Brain microvascular endothelial cell (primary cell): ENCODE measurements around the gene RENBP.

Source experiments
- DNase-seq: peaks from one replicate; pipeline ENCODE4 v3.0.0-alpha.2; 2020
- H3K27ac ChIP-seq: fragments of 250-450 bp; sonication (Bioruptor Pico); 2 replicates; pipeline ENCODE4 v1.5.1; 2020; ENCODE audit warnings: mild to moderate bottlenecking, moderate library complexity
- H3K27me3 ChIP-seq: fragments of 250-450 bp; sonication (Bioruptor Pico); replicated peaks from 2 replicates; pipeline ENCODE4 v1.5.1; 2020; ENCODE audit warnings: mild to moderate bottlenecking
- H3K36me3 ChIP-seq: fragments of 250-450 bp; sonication (Bioruptor Pico); replicated peaks from 2 replicates; pipeline ENCODE4 v1.5.1; 2020; ENCODE audit warnings: mild to moderate bottlenecking
- H3K4me3 ChIP-seq: 2 replicates; pipeline ENCODE4 v1.5.1; 2011; ENCODE audit warnings: low read depth, mild to moderate bottlenecking, control low read depth, low read length, moderate library complexity
- in situ Hi-C: cut with HindIII; loops from 2 replicates; pipeline ENCODE4 v1.10.0; 2017; ENCODE audit warnings: low sequenced_read_pairs, low pct_ligation_motif_present
- TF ChIP-seq, protein P1 (sequence below): IDR thresholded peaks from 2 replicates; pipeline ENCODE4 v1.5.1; 2011; ENCODE audit warnings: low read depth, mild to moderate bottlenecking, moderate library complexity, low read length, control low read depth, inconsistent platforms; ENCODE audit errors: missing control alignments

RENBP gene

DNA sequence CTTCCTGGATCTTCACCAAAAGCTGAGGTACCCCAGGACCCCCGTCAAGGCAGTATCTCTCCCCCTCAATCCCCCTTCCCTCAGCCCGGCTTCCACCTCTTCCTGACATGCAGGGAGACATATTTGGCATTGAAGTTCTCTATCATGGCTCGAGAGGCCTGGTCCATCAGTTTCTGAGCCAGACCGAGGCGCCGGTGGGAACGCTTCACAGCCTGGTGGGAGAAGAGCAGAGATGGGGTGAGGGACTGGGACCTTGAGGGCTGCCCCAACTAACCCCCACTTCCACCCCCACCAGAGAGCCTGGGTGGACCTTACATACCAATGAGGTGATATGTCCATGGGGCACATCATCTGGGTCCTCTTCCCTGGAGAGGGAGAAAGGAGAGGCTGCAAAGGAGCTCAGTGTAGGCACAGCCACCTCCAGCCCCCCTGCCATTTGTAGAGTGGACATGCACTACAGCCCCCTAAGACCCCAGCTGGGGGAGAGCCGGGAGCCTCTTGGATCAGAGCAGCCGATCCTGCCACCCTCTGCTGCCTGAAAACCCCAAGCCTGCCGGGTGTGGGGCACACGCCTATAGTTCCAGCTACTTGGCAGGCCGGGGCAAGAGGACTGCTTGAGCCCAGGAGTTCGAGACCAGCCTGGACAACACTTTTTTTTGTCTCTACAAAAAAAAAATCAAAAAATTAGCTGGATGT, 12.1 kb downstream of the RENBP start:
- Histone ChIP-seq H3K36me3 (peaks cover 10% of the 10 kb centered on the region), H3K27ac (no peak overlapping the region), H3K27me3 (no peaks in the 10 kb centered on the region), H3K4me3 (no peak overlapping the region)
- no peak for DNase-seq
- TF ChIP-seq, protein P1, sequence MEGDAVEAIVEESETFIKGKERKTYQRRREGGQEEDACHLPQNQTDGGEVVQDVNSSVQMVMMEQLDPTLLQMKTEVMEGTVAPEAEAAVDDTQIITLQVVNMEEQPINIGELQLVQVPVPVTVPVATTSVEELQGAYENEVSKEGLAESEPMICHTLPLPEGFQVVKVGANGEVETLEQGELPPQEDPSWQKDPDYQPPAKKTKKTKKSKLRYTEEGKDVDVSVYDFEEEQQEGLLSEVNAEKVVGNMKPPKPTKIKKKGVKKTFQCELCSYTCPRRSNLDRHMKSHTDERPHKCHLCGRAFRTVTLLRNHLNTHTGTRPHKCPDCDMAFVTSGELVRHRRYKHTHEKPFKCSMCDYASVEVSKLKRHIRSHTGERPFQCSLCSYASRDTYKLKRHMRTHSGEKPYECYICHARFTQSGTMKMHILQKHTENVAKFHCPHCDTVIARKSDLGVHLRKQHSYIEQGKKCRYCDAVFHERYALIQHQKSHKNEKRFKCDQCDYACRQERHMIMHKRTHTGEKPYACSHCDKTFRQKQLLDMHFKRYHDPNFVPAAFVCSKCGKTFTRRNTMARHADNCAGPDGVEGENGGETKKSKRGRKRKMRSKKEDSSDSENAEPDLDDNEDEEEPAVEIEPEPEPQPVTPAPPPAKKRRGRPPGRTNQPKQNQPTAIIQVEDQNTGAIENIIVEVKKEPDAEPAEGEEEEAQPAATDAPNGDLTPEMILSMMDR = no peak
- in situ Hi-C loops = no loop called here

DNA sequence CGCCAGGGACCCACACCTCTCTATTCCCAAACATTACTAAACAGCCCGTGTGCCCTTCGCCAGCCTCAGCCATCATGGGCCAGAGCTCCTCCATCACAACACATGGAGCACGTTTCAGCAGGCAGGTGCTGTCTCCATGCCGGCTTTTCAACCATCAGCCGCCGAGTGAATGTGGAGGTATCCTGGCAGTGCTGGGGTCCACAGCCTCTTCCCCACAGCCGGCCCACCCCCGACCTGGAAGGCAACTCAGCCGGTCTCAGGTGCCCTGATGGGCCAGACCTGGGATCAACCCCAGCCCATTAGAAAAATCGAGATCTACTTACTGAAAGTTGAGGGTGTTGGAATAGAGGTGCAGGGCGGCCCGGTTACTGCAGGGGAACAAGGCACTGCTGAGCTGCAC, 12.7 kb downstream of the RENBP start:
- TF ChIP-seq, protein P1 = no peak
- Histone ChIP-seq H3K27me3 (no peaks in the 10 kb centered on the region), H3K36me3 (peaks cover 10% of the 10 kb centered on the region), H3K27ac (no peak overlapping the region), H3K4me3 (no peak overlapping the region)
- no peak for DNase-seq
- in situ Hi-C loops = no loop called here

DNA sequence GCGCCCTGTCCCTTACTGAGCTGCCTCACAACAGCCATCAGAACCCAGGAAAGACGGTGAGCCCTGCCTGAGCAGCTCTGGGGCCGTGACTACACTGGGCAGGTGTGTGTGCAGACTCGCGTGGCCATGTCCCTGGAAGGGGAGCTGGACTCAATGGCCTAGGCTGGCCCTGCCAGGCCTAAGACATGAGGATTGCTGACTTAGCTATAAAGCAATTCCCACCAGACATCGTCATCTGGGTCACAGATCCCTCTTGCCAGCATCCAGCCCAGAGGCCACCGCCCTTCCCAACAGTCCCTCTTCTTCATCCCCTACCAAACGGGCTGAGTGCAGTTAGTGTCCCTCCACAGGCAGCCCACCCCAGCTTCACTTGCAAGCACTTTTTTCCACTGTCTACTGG, 13.3 kb downstream of the RENBP start:
- Histone ChIP-seq H3K36me3 (peaks cover 10% of the 10 kb centered on the region), H3K4me3 (no peak overlapping the region), H3K27ac (no peak overlapping the region), H3K27me3 (no peaks in the 10 kb centered on the region)
- TF ChIP-seq, protein P1 = no peak
- no peak for DNase-seq
- in situ Hi-C loops = no loop called here

DNA sequence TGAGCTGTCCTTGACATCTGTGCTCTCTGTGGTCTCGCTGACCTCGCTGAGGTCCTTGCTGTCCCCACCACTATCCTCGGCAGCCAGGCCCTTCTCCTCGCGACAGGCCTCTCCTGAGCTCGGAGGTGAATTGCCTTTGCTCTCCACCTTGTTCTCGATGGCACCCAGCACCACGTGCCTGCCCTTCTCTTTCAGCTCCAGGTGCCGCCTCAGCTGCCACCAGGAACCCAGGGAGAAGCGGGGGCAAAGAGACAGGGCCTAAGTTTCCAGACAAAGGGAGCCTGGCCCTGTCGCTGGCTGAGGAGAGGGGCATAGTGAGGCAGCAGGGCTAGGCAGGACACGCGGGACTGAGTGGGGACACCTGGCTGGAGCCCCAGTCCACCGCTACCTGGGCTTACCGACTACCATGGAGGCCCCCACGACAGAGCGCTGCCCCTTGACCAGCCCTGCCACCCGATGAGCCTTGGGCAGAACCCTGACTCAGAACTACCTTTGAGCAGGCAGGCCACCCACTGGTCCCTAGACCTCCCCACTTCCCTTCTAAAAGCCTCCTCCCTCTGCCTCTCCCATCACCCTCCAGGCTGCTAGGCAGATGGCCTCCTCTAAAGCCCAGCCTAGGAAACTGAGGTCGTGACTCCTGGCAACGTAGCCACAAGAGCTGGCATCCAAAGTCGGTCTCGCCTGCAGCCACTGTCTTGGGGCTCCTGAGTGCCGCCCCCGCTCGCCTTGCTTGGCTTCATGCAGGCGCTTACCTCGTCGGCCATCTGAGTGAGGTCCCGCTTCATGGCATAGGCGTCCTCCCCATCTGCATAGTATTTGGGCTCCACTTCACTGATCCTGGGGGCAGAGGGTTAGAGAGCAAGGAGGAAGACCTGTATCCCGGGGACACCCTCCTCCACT, 14.2 kb downstream of the RENBP start:
- H3K4me3 ChIP-seq = no peak overlapping the region
- in situ Hi-C loops = no loop called here
- no peak for DNase-seq
- H3K27me3 ChIP-seq = no peaks in the 10 kb centered on the region
- TF ChIP-seq, protein P1 = no peak
- no peak overlapping the region for H3K27ac ChIP-seq
- H3K36me3 ChIP-seq = peaks cover 10% of the 10 kb centered on the region

DNA sequence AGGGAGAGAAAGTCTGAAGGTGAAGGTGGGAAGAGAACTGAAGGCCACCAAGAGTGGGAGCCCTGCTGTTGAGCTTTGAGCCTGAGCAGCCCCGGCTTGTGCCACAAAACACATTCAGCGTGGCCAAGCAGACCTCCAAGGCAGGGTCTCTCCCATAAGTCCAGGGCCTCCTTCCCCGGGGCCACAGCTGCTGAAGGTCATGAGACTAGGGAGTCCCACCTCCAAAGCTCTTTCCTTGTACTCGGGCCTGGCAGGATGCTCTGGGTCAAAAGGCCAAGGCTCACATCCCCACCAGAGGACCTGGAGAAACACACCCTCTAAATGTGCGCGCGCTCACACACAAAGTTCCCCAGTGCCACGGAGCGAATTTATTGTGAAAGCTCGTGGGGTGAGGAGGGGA, 14.9 kb downstream of the RENBP start:
- Histone ChIP-seq H3K4me3 (no peak overlapping the region), H3K27ac (no peak overlapping the region), H3K36me3 (peaks cover 10% of the 10 kb centered on the region), H3K27me3 (no peaks in the 10 kb centered on the region)
- DNase-seq = no peak
- TF ChIP-seq, protein P1 = no peak
- in situ Hi-C loops = no loop called here
